Lower leg skin (tissue), 3 donors: ENCODE data around the gene CCDC198.

Experiments
- POLR2A ChIP-seq, 2 donors: fragments of 450-650 bp; IDR thresholded peaks; one replicate each; pipeline ENCODE4 v1.6.1; 2016 to 2017; ENCODE audit warnings: antibody characterized with exemption in 2 of 2, mild to moderate bottlenecking in 1 of 2, moderate library complexity in 1 of 2
- TF ChIP-seq, protein P1 (sequence below), 3 donors: fragments of 450-650 bp; IDR thresholded peaks; one replicate each; pipeline ENCODE4 v1.5.1; 2016; ENCODE audit warnings: antibody characterized with exemption in 3 of 3, mild to moderate bottlenecking in 3 of 3, moderate library complexity in 2 of 3

- TF ChIP-seq, protein P1, sequence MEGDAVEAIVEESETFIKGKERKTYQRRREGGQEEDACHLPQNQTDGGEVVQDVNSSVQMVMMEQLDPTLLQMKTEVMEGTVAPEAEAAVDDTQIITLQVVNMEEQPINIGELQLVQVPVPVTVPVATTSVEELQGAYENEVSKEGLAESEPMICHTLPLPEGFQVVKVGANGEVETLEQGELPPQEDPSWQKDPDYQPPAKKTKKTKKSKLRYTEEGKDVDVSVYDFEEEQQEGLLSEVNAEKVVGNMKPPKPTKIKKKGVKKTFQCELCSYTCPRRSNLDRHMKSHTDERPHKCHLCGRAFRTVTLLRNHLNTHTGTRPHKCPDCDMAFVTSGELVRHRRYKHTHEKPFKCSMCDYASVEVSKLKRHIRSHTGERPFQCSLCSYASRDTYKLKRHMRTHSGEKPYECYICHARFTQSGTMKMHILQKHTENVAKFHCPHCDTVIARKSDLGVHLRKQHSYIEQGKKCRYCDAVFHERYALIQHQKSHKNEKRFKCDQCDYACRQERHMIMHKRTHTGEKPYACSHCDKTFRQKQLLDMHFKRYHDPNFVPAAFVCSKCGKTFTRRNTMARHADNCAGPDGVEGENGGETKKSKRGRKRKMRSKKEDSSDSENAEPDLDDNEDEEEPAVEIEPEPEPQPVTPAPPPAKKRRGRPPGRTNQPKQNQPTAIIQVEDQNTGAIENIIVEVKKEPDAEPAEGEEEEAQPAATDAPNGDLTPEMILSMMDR (IDR thresholded peaks at IDR 0.05) = no peak
- TF ChIP-seq POLR2A (IDR thresholded peaks at IDR 0.05) = no peak
These were observed 5.9 kb downstream of the CCDC198 start for GRCh38 chr14:57487771-57488170.
